ENCODE measurements around the gene PHACTR3.

DNA sequence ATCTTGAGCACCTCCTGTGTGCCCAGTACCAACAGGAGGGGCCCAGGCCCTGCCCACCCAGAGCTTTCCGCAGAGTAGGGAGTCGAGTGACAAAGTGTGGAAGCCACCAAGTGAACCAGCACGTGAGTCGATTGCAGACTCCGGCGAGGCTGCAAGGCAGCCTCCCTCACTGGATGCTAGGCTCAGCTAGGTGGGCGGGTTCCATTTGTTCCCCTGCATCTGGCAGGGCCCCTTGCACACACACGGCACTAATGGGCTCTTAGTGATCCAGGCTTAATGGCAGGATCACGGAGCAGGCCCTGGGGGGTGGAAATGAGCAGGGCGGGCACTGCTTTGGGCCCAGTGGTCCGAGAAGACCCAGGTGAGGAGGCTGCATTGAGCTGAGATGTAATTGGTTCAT is 140.4 kb downstream of the PHACTR3 start:
- TF ChIP-seq CTCF (IDR thresholded peaks at IDR 0.05 in 2 of 3, conservative IDR thresholded peaks at IDR 0.05 in 1 of 3; ENCODE audit: borderline replicate concordance in 1 of 3, insufficient read depth in 1 of 3, low read depth in 2 of 3, low read length in 2 of 3) (no peak), RAD21 (IDR thresholded peaks at IDR 0.05; ENCODE audit: low read depth) (no peak), EZH2 (IDR thresholded peaks at IDR 0.05) (no peak), POLR2AphosphoS5 (IDR thresholded peaks at IDR 0.05; ENCODE audit: low read depth, low read length) (no peak), TCF7L2 (IDR thresholded peaks at IDR 0.05; ENCODE audit: borderline replicate concordance, extremely low read depth, insufficient read depth, insufficient read length) (no peak), FOSL1 (IDR thresholded peaks at IDR 0.05; ENCODE audit: low read depth) (no peak), POLR2A (IDR thresholded peaks at IDR 0.05; ENCODE audit: borderline replicate concordance, extremely low read depth, insufficient read depth, insufficient read length) (no peak), YY1 (IDR thresholded peaks at IDR 0.05; ENCODE audit: extremely low read depth, insufficient replicate concordance, low read depth, low read length) (no peak)
- TF ChIP-seq, protein P1, sequence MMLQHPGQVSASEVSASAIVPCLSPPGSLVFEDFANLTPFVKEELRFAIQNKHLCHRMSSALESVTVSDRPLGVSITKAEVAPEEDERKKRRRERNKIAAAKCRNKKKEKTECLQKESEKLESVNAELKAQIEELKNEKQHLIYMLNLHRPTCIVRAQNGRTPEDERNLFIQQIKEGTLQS (IDR thresholded peaks at IDR 0.05), result no peak

All from HCT116 (cell line).